Heart right ventricle (tissue), 16 donors: ENCODE data around the gene TOP2A. TPM values are rescaled to one million over a fixed set of nuclear protein-coding genes. Genes with fewer than 3 reads are reported as not detected.

ENCODE experiments used
- ATAC-seq, 8 donors: fragments of 200-7000 bp; cut with Tn5 transposase; one replicate each; pipeline ENCODE4 v1.9.1; 2020; ENCODE audit warnings: mild to moderate bottlenecking in 8 of 8, moderate library complexity in 8 of 8, moderate number of reproducible peaks in 1 of 8
- DNase-seq, 2 donors: peaks; one replicate each; pipeline ENCODE4 v3.0.0-alpha.2; 2020
- H3K27ac ChIP-seq, 10 donors: fragments of 200-600 bp; sonication (generic) in 2 of 10; one replicate each; pipeline versions ENCODE4 v1.5.0 to v1.8.0; 2020 to 2022; ENCODE audit warnings: mild to moderate bottlenecking in 3 of 10
- H3K27me3 ChIP-seq, 7 donors: fragments of 200-600 bp; one replicate each; pipeline ENCODE4 v1.8.0; 2021 to 2022; ENCODE audit warnings: mild to moderate bottlenecking in 2 of 7
- H3K36me3 ChIP-seq, 9 donors: fragments of 200-600 bp; sonication (generic) in 1 of 9; one replicate each; pipeline versions ENCODE4 v1.5.0 to v1.8.0; 2020 to 2022; ENCODE audit warnings: mild to moderate bottlenecking in 2 of 9
- H3K4me1 ChIP-seq, 9 donors: fragments of 200-600 bp; sonication (generic) in 1 of 9; one replicate each; pipeline versions ENCODE4 v1.5.0 to v1.8.0; 2020 to 2022; ENCODE audit warnings: mild to moderate bottlenecking in 4 of 9
- H3K4me3 ChIP-seq, 10 donors: fragments of 200-600 bp; sonication (generic) in 2 of 10; one replicate each; pipeline versions ENCODE4 v1.5.0 to v1.8.0; 2020 to 2022; ENCODE audit warnings: mild to moderate bottlenecking in 7 of 10, moderate library complexity in 2 of 10
- H3K9me3 ChIP-seq, 11 donors: fragments of 200-600 bp in 10 of 11; sonication (generic) in 2 of 11; one replicate each; pipeline versions ENCODE4 v1.5.0 to v1.8.0; 2013 to 2022; ENCODE audit warnings: mild to moderate bottlenecking in 2 of 11, control low read depth in 1 of 11, moderate library complexity in 1 of 11
- WGBS, 2 donors: extraction: QIAGEN DNeasy Blood & Tissue Kit; methylation state at CpG; one replicate each; pipeline ENCODE4 v1.1.7; 2013; ENCODE audit warnings: inconsistent platforms in 1 of 2; 5-methylcytosine and 5-hydroxymethylcytosine counted together
- intact Hi-C, 10 donors: fragments of 100-400 bp; cut with DNase I; formaldehyde crosslinking; loops; one replicate each; pipeline versions ENCODE4 v1.11.1 to v1.14.2; 2022
- polyA plus RNA-seq, 2 donors: library from polyadenylated mRNA; stranded (reverse); fragments of 200-250 nt; gene quantifications; one replicate each; pipeline ENCODE4 v1.2.3, GENCODE V29; 2013
- total RNA-seq, 10 donors: library from RNA; stranded (reverse); fragmentation: NEBNext Ultra II Directional in 3 of 10; extraction: Animal tissue kit (Norgen Biotek cat#: 25700) in 3 of 10; gene quantifications; one replicate each; pipeline versions ENCODE4 v1.2.1 to v1.2.4, GENCODE V29; 2021 to 2023
- TF ChIP-seq, protein P1 (sequence below), 9 donors: fragments of 200-600 bp; sonication (generic) in 2 of 9; IDR thresholded peaks; one replicate each; pipeline versions ENCODE4 v1.5.0 to v1.8.0; 2021 to 2022; ENCODE audit warnings: antibody characterized with exemption in 9 of 9, mild to moderate bottlenecking in 5 of 9, moderate library complexity in 1 of 9
- donor health status: Arrhythmogenic right ventricular cardiomyopathy.
- donor health status: ischemic (EF 13 %, LVEDD 7.1; RV severe dilation, severe dysfunction).
- donor health status: healthy with polysubstance abuse.
- donor health status: DM: no; HTN: yes; CAD: no.
- donor health status: DM: no; HTN: no; CAD: no.
- donor health status: ischemic (EF 25% LVEDD 6.9; RV normal size, moderate dysfunction).
- donor health status: ischemic (EF 25% LVEDD 5.7; RV mildly dilated, moderate dysfunction).
- donor health status: healthy.
- donor health status: DM: yes; HTN: yes; CAD: no.
- donor health status: Ischemic cardiomyopathy.
- donor health status: ischemic (EF 35%, LVEDD 5.7; RV mildly dilated, moderate dysfunction).
- donor health status: nonischemic (EF 11% LVEDD 7.7; RV severe dilation, severe dysfunction).
- donor health status: DM: yes; HTN: yes; CAD: no.
- donor health status: PGD.
- donor health status: ischemic (EF 29% LVEDD 5.4; RV normal size, mild dysfunction).
- donor health status: nonischemic (EF 23%, LVEDD 6.1; RV moderate dilation, normal function).

The TOP2A gene
- total and polyA plus RNA-seq, 12 donors: 0.17 to 20.0 (median 1.0) TPM

DNA sequence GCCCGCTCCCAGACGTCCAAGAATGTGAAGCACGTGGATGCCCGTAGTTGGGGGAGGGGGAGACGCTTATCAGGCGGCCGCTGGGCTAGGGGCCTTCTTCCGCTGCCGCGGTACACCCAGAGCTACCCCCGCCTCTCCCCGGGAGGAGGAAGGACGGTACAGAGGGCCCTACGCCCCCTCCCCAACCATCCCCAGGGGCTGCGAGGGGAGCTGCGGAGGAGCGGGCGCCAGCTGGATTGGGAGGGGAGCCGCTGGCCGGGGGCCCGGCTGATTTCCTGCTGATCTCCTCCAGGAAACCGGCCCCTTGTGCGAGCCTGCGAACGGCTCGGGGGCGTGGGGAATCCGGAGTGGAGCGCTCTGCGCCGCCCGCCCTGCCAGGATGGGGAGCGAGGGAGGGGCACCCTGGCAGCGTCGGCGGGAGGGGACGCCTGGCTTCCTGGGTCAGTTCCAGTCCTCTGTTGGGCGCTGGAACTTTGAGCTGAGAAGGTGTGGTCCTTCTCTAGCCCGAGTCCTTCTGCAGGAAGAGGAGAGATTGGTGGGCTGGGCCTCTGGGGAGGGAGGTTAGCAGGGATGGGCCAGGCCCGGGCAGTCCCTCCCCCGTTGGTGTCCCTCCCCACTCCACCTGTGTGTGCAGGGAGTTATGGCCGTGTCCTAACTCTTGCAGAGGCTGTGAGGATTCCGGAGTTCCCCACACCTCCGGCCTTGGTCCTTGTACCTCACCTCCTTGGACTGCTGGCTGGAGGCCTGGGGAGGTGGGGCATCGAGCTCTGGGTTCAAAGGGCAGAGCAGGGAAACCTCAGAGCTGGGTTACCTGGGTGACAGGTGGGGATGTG, 72.3 kb downstream of the TOP2A start:
- ATAC-seq: peak; percentile 13 to 52 (median 40)
- Histone ChIP-seq H3K27me3 (no peaks in the 10 kb centered on the region), H3K27ac (peak overlapping the region; percentile 88 to 99 (median 98)), H3K4me3 (peak overlapping the region; percentile 78 to 97 (median 90)), H3K9me3 (no peaks in the 10 kb centered on the region), H3K4me1 (peaks cover 47 to 84% (median 77%) of the 10 kb centered on the region in 9 donors), H3K36me3 (peaks cover 0 to 27% (median 9%) of the 10 kb centered on the region in 9 donors)
- DNase-seq: peak; percentile 83
- 2 to 3% methylated on average over 45 of the region's 45 CpGs for WGBS, 2 donors
- intact Hi-C loops: loop anchor here in 2 of 10 donors (5.0 to 10.0 kb wide), 2 partner anchors 33 to 231 kb away; no protein-coding TSS in a partner anchor
- TF ChIP-seq, protein P1, sequence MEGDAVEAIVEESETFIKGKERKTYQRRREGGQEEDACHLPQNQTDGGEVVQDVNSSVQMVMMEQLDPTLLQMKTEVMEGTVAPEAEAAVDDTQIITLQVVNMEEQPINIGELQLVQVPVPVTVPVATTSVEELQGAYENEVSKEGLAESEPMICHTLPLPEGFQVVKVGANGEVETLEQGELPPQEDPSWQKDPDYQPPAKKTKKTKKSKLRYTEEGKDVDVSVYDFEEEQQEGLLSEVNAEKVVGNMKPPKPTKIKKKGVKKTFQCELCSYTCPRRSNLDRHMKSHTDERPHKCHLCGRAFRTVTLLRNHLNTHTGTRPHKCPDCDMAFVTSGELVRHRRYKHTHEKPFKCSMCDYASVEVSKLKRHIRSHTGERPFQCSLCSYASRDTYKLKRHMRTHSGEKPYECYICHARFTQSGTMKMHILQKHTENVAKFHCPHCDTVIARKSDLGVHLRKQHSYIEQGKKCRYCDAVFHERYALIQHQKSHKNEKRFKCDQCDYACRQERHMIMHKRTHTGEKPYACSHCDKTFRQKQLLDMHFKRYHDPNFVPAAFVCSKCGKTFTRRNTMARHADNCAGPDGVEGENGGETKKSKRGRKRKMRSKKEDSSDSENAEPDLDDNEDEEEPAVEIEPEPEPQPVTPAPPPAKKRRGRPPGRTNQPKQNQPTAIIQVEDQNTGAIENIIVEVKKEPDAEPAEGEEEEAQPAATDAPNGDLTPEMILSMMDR (IDR thresholded peaks at IDR 0.05): no peak

DNA sequence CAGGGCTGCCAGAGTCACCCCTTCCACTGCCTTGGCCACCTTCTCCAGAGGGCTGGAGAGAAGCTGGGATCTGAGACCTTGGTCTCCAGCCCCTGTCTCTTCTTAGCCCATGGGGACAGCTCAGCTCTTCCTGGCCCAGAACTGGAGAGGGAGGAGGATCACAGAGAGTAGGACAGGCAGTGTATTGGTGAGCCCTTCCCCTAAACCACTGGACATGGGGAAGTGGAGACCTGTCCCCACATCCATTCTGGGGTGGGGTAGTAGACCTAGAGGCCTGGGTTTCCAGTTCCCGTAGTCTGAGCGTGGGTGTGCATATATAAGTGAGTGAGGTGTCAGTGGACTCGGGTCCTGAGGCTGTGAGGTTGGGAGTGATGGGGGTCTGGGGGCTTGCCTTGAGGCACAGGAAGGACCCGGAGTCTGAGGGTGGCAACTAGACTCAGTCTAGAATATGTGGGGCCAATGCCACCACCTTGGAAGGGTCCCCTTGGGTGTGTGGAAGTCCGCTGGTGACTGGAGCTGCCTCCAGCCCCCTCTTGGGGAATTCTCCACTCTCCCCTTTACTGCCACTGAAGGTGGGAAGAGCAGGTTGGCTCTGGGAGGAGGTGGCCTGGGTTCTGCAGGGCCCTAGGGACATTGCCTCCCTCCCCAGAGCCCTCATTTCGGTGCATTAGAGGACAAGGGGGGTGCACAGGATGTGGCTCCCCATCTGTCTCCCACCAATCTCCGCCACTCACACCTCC, 73.1 kb downstream of the TOP2A start:
- Histone ChIP-seq H3K4me1 (peaks cover 39 to 82% (median 77%) of the 10 kb centered on the region in 9 donors), H3K27me3 (no peaks in the 10 kb centered on the region), H3K9me3 (no peaks in the 10 kb centered on the region), H3K36me3 (peaks cover 0 to 27% (median 5%) of the 10 kb centered on the region in 9 donors), H3K4me3 (peak overlapping the region; percentile 78 to 97 (median 90)), H3K27ac (peak overlapping the region; percentile 88 to 99 (median 98))
- 31 to 38% methylated on average over 7 of the region's 7 CpGs for WGBS, 2 donors
- DNase-seq (no peak), ATAC-seq (peak in 7 of 8 donors; percentile 1 to 28 (median 9))
- TF ChIP-seq, protein P1 (IDR thresholded peaks at IDR 0.05): no peak
- intact Hi-C loops: loop anchor here in 2 of 10 donors (5.0 to 10.0 kb wide), 2 partner anchors 32 to 230 kb away; no protein-coding TSS in a partner anchor

DNA sequence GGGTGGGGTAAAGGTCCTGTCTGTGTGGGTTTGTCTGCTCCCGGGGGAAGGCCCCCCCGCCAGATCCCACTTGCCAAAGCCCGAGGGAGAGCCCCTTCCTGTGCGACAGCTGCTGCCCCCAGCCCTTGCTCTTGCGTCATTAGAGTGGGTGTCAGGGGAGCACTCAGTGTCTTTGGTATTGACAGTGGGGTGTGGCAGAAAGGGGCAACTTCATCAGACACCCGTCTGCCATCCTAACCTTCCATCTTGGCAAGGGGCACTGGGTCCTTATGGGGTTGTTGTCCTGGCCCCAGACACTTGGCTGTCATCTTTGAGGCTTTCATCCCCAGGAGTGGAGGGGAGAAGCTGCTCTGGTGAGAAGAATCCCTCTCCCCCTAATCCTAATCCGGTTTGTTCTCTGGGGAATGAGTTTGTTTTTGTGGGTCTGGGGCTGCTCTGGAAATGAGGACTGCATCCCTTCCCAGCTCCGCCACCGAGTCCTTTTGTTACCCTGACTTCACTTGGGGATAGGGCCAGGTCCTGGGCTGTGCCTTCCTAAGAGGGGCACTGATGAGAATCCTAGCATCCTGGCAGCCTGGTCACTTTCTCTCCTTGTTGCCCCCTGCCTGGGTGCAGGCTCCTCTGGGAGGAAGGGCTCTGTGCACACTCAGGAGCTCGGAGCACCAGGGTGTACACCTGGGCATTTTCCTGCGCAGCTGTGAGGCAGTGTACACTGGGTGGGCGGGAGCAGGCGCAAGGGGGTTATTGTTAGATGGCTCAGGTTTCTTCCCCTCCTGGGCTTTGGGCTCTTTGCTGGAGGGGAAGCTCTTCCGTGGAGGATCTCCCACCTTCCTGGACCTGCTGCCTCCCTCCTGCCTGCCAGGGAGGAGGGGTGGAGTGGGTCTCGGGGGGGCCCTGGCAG, 74.2 kb downstream of the TOP2A start:
- DNase-seq (peak; percentile 64 to 78), ATAC-seq (peak in 2 of 8 donors; percentile 4)
- 34 to 50% methylated on average over 15 of the region's 15 CpGs for WGBS, 2 donors
- peak overlapping the region; percentile 78 to 97 (median 90) for H3K4me3 ChIP-seq
- no peaks in the 10 kb centered on the region for H3K9me3 ChIP-seq
- H3K4me1 ChIP-seq: peaks cover 28 to 82% (median 77%) of the 10 kb centered on the region in 9 donors
- no peaks in the 10 kb centered on the region for H3K27me3 ChIP-seq
- H3K27ac ChIP-seq: peak overlapping the region; percentile 88 to 99 (median 98)
- TF ChIP-seq, protein P1 (IDR thresholded peaks at IDR 0.05): no peak
- H3K36me3 ChIP-seq: peaks cover 0 to 15% (median 0%) of the 10 kb centered on the region in 9 donors
- intact Hi-C loops: loop anchor here in 3 of 10 donors (2.0 to 10.0 kb wide), 3 partner anchors 23 to 229 kb away; no protein-coding TSS in a partner anchor
